Endothelial cell (in vitro differentiated cells): ENCODE measurements around the gene ABHD15. TPM values are rescaled to one million over a fixed set of nuclear protein-coding genes. Genes with fewer than 3 reads are reported as not detected.

Experiments used
- DNase-seq: peaks from one replicate; pipeline ENCODE4 v3.0.0; 2021; ENCODE audit warnings: low spot score
- H3K27ac Mint-ChIP-seq: one replicate; pipeline ENCODE4 v1.8.0; 2021; ENCODE audit warnings: mixed read lengths, inconsistent platforms; ENCODE audit not compliant: unreplicated experiment
- H3K27me3 Mint-ChIP-seq: one replicate; pipeline ENCODE4 v1.8.0; 2021; ENCODE audit warnings: mild to moderate bottlenecking, moderate library complexity, mixed read lengths, inconsistent platforms; ENCODE audit not compliant: unreplicated experiment
- H3K36me3 Mint-ChIP-seq: one replicate; pipeline ENCODE4 v1.8.0; 2021; ENCODE audit warnings: mild to moderate bottlenecking, low read depth, mixed read lengths, inconsistent platforms; ENCODE audit not compliant: unreplicated experiment
- H3K4me1 Mint-ChIP-seq: one replicate; pipeline ENCODE4 v1.8.0; 2021; ENCODE audit warnings: mild to moderate bottlenecking, mixed read lengths, inconsistent platforms; ENCODE audit not compliant: unreplicated experiment
- H3K4me3 Mint-ChIP-seq: one replicate; pipeline ENCODE4 v1.8.0; 2021; ENCODE audit warnings: mild to moderate bottlenecking, mixed read lengths, inconsistent platforms; ENCODE audit not compliant: unreplicated experiment
- H3K9me3 Mint-ChIP-seq: one replicate; pipeline ENCODE4 v1.8.0; 2021; ENCODE audit warnings: mixed read lengths, inconsistent platforms; ENCODE audit not compliant: unreplicated experiment
- total RNA-seq: library from RNA; stranded (reverse); fragmentation: NEBNext Ultra II Directional; extraction: Animal tissue kit (Norgen Biotek cat#: 25700); gene quantifications from one replicate; pipeline ENCODE4 v1.2.1, GENCODE V29; 2021; ENCODE audit not compliant: unreplicated experiment
- TF ChIP-seq, protein P1 (sequence below): fragments of 200-600 bp; sonication (generic); IDR thresholded peaks from one replicate; pipeline ENCODE4 v1.5.0; 2021; ENCODE audit warnings: antibody characterized with exemption; ENCODE audit not compliant: unreplicated experiment

The ABHD15 gene
- total RNA-seq, 1 donor from 2014 or later: 1.7 TPM

GRCh38 chr17:29571883-29572681, 5.2 kb upstream of the ABHD15 start:
- peaks cover 8% of the 10 kb centered on the region for H3K27me3 Mint-ChIP-seq
- H3K9me3 Mint-ChIP-seq: no peaks in the 10 kb centered on the region
- TF ChIP-seq, protein P1, sequence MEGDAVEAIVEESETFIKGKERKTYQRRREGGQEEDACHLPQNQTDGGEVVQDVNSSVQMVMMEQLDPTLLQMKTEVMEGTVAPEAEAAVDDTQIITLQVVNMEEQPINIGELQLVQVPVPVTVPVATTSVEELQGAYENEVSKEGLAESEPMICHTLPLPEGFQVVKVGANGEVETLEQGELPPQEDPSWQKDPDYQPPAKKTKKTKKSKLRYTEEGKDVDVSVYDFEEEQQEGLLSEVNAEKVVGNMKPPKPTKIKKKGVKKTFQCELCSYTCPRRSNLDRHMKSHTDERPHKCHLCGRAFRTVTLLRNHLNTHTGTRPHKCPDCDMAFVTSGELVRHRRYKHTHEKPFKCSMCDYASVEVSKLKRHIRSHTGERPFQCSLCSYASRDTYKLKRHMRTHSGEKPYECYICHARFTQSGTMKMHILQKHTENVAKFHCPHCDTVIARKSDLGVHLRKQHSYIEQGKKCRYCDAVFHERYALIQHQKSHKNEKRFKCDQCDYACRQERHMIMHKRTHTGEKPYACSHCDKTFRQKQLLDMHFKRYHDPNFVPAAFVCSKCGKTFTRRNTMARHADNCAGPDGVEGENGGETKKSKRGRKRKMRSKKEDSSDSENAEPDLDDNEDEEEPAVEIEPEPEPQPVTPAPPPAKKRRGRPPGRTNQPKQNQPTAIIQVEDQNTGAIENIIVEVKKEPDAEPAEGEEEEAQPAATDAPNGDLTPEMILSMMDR: no peak
- peaks cover 16% of the 10 kb centered on the region for H3K36me3 Mint-ChIP-seq
- H3K27ac Mint-ChIP-seq: no peak overlapping the region
- no peak overlapping the region for H3K4me3 Mint-ChIP-seq
- peaks cover 5% of the 10 kb centered on the region for H3K4me1 Mint-ChIP-seq
- no peak for DNase-seq

- Mint-ChIP-seq H3K4me3 (no peak overlapping the region), H3K4me1 (peaks cover 5% of the 10 kb centered on the region), H3K36me3 (peaks cover 16% of the 10 kb centered on the region), H3K27me3 (peaks cover 7% of the 10 kb centered on the region), H3K27ac (no peak overlapping the region), H3K9me3 (no peaks in the 10 kb centered on the region)
- TF ChIP-seq, protein P1: no peak
- no peak for DNase-seq
Observed at GRCh38 chr17:29571486-29571882, 4.6 kb upstream of the ABHD15 start.

DNA sequence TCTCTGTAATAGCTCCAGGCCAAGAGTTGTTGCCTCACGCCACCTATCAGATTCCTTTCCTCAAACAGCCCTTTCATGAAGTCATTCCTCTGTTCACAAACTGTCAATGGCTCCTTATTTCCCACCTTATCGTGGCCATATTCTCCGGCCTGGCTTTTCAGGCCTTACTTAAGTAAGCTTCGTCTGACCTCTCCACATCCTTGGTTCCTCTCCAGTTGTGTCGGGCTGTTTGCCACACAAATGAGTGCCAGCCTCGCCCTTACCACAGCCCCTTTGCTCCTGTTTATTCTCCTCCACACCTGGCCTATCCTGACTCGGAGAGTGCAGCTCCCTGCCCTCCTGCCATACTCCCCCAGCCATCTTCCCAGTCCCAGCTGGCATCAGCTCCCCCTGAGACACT, 3.7 kb upstream of the ABHD15 start:
- Mint-ChIP-seq H3K36me3 (peaks cover 16% of the 10 kb centered on the region), H3K27me3 (peaks cover 12% of the 10 kb centered on the region), H3K4me3 (peak overlapping the region; percentile 44), H3K27ac (no peak overlapping the region), H3K4me1 (peaks cover 5% of the 10 kb centered on the region), H3K9me3 (no peaks in the 10 kb centered on the region)
- TF ChIP-seq, protein P1: no peak
- no peak for DNase-seq

GRCh38 chr17:29569245-29569950, 2.6 kb upstream of the ABHD15 start:
- Mint-ChIP-seq H3K27me3 (peaks cover 12% of the 10 kb centered on the region), H3K27ac (no peak overlapping the region), H3K4me1 (peaks cover 5% of the 10 kb centered on the region), H3K9me3 (no peaks in the 10 kb centered on the region), H3K36me3 (peaks cover 13% of the 10 kb centered on the region), H3K4me3 (peak overlapping the region; percentile 89)
- TF ChIP-seq, protein P1: no peak
- DNase-seq: no peak
